HTERT RPE-1 (cell line): ENCODE results near the gene GALR1.

Source experiments
- in situ Hi-C: fragments of 300-500 bp; cut with MboI; formaldehyde crosslinking; loops from 4 replicates; pipeline ENCODE4 v1.14.3; 2020; ENCODE audit warnings: low sequenced_read_pairs

Gene GALR1

DNA sequence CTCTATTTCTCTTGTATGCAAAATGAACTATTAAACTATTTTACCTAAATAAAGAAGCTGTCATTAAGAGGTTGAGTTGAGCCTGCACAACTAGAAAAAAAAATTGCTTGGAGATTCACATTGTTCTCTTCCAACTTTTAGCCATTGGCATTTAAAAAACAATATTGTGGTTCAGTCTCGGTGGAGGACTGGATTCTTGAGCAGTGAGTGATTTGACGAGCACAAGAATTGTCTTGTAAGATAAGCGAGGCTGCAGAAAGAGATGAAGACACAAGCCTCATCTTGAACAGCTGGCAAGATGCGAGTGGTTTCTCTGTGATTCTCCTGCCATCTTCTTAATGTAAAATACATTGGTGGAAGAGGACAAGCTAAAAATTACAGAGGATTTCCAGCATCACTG lies 67.0 kb downstream of the GALR1 start:
- in situ Hi-C loops = no loop called here

DNA sequence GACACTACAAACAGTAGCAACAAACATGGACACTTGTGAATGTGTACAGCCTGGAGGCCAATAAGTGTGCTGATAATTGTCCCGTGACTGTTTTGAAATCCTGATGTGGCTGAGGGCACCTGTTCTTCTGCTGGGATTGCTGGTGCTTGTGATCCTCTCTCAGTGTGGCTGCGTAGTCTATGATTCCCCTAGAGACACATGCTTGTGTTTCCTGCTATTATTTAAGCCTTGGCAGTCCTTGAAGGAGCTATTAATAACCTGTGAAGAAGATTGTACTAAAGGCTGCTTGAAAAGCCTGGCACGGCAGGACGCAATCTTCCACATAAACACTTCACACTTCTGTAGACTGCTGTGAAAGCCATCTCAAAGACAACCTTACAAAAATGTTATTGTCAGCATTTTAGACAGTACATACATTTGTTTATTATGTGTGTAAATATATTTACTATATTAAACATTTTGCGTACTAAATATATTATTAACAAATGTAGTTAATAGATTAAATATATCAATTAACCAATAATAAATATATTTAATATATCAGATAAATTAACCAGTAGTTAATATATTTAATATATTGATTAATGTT lies 71.4 kb downstream of the GALR1 start:
- in situ Hi-C loops = no loop called here

DNA sequence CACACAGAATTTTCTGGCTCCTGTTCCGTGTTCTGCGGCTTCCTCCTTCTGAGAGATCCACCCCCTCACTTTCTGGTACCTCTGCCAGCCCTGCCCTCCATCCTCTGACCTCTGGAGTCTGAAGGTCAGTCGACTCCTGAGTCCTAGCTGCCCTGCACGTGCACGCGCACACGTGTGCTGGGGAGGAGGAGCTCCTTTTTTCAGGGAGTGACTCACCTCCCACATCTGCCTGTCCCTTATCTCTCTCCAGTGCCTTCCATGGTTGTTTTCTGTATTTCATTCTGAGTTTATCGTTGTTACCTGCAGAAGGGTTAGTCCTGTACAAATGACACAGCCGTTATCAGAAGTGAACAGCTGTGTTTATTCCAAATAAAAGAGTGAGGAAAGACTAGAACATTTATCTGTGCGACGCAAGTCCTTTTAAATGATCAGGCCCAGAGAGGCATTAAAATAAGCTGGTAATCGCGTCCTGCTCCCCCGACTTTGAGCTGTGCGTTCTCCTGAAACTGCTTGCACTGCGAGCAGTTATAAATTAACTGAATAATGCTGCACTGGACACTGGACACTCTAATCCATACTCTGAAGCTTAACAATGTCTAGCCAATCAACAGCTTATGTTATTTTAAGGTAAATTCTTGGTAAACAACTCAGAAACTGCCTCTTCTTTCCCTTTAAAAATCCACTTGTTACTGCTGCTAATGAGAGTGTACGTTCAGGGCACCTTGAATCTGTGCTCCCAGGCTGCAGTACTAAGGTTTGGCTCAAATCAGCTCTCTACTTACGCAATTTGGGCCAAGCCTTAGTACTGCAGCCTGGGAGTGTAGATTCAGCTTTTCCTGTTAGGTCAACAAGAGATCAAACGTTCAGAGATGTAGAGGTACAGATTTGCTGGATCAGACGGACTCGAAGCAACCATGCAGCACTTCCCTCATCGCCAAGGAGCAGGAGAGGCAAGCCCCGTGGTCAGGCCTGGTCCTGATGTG lies 72.5 kb downstream of the GALR1 start:
- in situ Hi-C loops = no loop called here

DNA sequence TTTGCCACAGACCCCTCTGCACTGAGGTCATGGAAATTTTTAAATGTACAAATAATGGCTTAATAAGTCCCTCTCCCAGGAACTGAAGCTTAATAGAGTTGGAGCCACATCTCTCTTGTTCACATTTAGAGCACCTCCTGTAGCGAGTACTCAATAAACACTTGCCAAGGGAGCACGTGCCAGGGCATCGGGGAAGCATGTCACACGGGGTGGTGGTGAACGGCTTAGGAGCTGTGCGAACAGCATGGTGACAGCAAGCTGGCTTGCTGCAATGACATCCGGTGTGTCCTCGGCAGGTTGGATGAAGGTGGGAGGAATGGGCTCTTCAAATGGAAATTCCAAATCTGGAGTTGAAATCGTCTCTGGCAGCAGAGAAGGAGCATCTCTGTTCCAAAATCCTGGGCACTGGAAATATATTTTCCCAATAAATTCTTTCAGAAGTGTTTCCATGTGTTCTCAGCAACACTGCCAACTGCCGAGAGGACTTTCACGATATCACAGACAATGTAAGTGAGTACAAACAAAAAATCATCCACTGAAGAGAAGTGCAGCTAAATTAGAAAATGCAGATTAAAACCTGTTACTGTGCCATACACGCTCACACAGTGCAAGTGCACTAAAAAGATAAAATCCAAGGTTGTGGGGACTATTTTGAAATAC lies 74.1 kb downstream of the GALR1 start:
- in situ Hi-C loops = no loop called here
